Inferior parietal cortex (tissue), 1 donor: Measurements from ENCODE around the gene ABCA2.
"Not testable (repeated sequence)": the region's sequence is repeated elsewhere in the genome, so short reads cannot be mapped to it uniquely, and the experiment has no call there.

Source experiments
- DNase-seq: peaks from one replicate; pipeline ENCODE4 v3.0.0-alpha.2; 2016; ENCODE audit errors: extremely low spot score

ABCA2 gene

GRCh38 chr9:137048655-137049543 lies 20.9 kb upstream of the ABCA2 start:
- DNase-seq, result no peak

- no peak for DNase-seq
Measured at GRCh38 chr9:137046088-137046787, 18.2 kb upstream of the ABCA2 start, which contains the start of gene NPDC1. Gene NPDC1 (minus strand): TSS chr9:137046177. CDS start chr9:137045989, 188 bp downstream.

GRCh38 chr9:137045294-137046087 lies 17.5 kb upstream of the ABCA2 start:
- DNase-seq, result no peak

- no peak for DNase-seq
Measured at GRCh38 chr9:137044502-137045177, 16.6 kb upstream of the ABCA2 start.

GRCh38 chr9:137044037-137044436 lies 16.0 kb upstream of the ABCA2 start:
- no peak for DNase-seq

- DNase-seq, result no peak
Measured at GRCh38 chr9:137042751-137043727, 15.0 kb upstream of the ABCA2 start.

GRCh38 chr9:137041124-137041523 lies 13.1 kb upstream of the ABCA2 start:
- DNase-seq, result no peak

GRCh38 chr9:137040568-137040967 lies 12.5 kb upstream of the ABCA2 start:
- DNase-seq, result no peak

- DNase-seq, result no peak
Measured at GRCh38 chr9:137039611-137040366, 11.8 kb upstream of the ABCA2 start.

- DNase-seq, result no peak
Measured at GRCh38 chr9:137038916-137039315, 10.9 kb upstream of the ABCA2 start.

- no peak for DNase-seq
Measured at GRCh38 chr9:137037483-137037882, 9.4 kb upstream of the ABCA2 start.

GRCh38 chr9:137037035-137037434 lies 9.0 kb upstream of the ABCA2 start:
- no peak for DNase-seq

- DNase-seq, result no peak
Measured at GRCh38 chr9:137035937-137036336, 7.9 kb upstream of the ABCA2 start.

- DNase-seq, result no peak
Measured at GRCh38 chr9:137035507-137035834, 7.4 kb upstream of the ABCA2 start.

- peak; percentile 85 for DNase-seq
Measured at GRCh38 chr9:137034709-137035506, 6.9 kb upstream of the ABCA2 start.

GRCh38 chr9:137034039-137034708 lies 6.1 kb upstream of the ABCA2 start:
- no peak for DNase-seq

GRCh38 chr9:137033481-137033880 lies 5.4 kb upstream of the ABCA2 start:
- DNase-seq, result not testable (repeated sequence)

GRCh38 chr9:137032858-137033257 lies 4.8 kb upstream of the ABCA2 start:
- no peak for DNase-seq
